H9 (cell line): ENCODE measurements around the gene SLC2A10. TPM values are rescaled to one million over a fixed set of nuclear protein-coding genes. Genes with fewer than 3 reads are reported as not detected.

Source experiments
- DNase-seq: peaks from one replicate; pipeline ENCODE4 v3.0.0-alpha.2; 2017
- H2AFZ ChIP-seq: one replicate; pipeline ENCODE4 v1.6.1; 2013; ENCODE audit warnings: mild to moderate bottlenecking, low read length, control low read depth, moderate library complexity
- H2AK5ac ChIP-seq: 2 replicates; pipeline ENCODE4 v1.6.1; 2013; ENCODE audit warnings: low read length, control low read depth, mixed read lengths; ENCODE audit not compliant: insufficient read length
- H2BK120ac ChIP-seq: one replicate; pipeline ENCODE4 v1.6.1; 2013; ENCODE audit warnings: low read depth, mild to moderate bottlenecking, low read length, control low read depth, inconsistent platforms; ENCODE audit not compliant: poor library complexity, severe bottlenecking
- H2BK12ac ChIP-seq: 2 replicates; pipeline ENCODE4 v1.6.1; 2013; ENCODE audit warnings: low read length, control low read depth, mixed read lengths, low read depth; ENCODE audit not compliant: insufficient read length
- H2BK15ac ChIP-seq: 2 replicates; pipeline ENCODE4 v1.6.1; 2013; ENCODE audit warnings: low read depth, low read length, control low read depth
- H2BK20ac ChIP-seq: one replicate; pipeline ENCODE4 v1.6.1; 2013; ENCODE audit warnings: low read depth, mild to moderate bottlenecking, low read length, control low read depth, inconsistent platforms; ENCODE audit not compliant: poor library complexity, severe bottlenecking
- H2BK5ac ChIP-seq: 2 replicates; pipeline ENCODE4 v1.6.1; 2013; ENCODE audit warnings: low read length, control low read depth, mixed read lengths; ENCODE audit not compliant: insufficient read length
- H3K14ac ChIP-seq: 2 replicates; pipeline ENCODE4 v1.6.1; 2013; ENCODE audit warnings: low read length, control low read depth; ENCODE audit not compliant: insufficient read depth
- H3K18ac ChIP-seq: 2 replicates; pipeline ENCODE4 v1.6.1; 2013; ENCODE audit warnings: low read depth, mild to moderate bottlenecking, mixed read lengths, low read length, control low read depth; ENCODE audit not compliant: insufficient read length
- H3K23ac ChIP-seq: 2 replicates; pipeline ENCODE4 v1.6.1; 2013; ENCODE audit warnings: low read length, control low read depth, mixed read lengths, low read depth; ENCODE audit not compliant: insufficient read length
- H3K23me2 ChIP-seq: 2 replicates; pipeline ENCODE4 v1.6.1; 2013; ENCODE audit warnings: low read depth, mild to moderate bottlenecking, mixed read lengths, low read length, control low read depth; ENCODE audit not compliant: insufficient read length, poor library complexity, severe bottlenecking
- H3K27ac ChIP-seq: 2 replicates; pipeline ENCODE4 v1.5.1; 2013; ENCODE audit warnings: low read length, control low read depth, mixed read lengths, low read depth; ENCODE audit not compliant: insufficient read length
- H3K27me3 ChIP-seq: 2 replicates; pipeline ENCODE4 v1.6.1; 2013; ENCODE audit warnings: low read length, control low read depth, inconsistent platforms; ENCODE audit not compliant: insufficient read depth
- H3K4ac ChIP-seq: 2 replicates; pipeline ENCODE4 v1.6.1; 2013; ENCODE audit warnings: low read depth, mild to moderate bottlenecking, control low read depth, inconsistent platforms, low read length, moderate library complexity
- H3K4me1 ChIP-seq: 2 replicates; pipeline ENCODE4 v1.6.1; 2013; ENCODE audit warnings: low read length, control low read depth, inconsistent platforms; ENCODE audit not compliant: insufficient read depth
- H3K4me2 ChIP-seq: 2 replicates; pipeline ENCODE4 v1.6.1; 2013; ENCODE audit warnings: low read length, control low read depth, mixed read lengths; ENCODE audit not compliant: insufficient read length, insufficient read depth
- H3K56ac ChIP-seq: 2 replicates; pipeline ENCODE4 v1.6.1; 2013; ENCODE audit warnings: low read depth, mild to moderate bottlenecking, mixed read lengths, low read length, control low read depth; ENCODE audit not compliant: insufficient read length
- H3K79me1 ChIP-seq: 2 replicates; pipeline ENCODE4 v1.6.1; 2013; ENCODE audit warnings: low read depth, mild to moderate bottlenecking, moderate library complexity, low read length, control low read depth, inconsistent platforms; ENCODE audit not compliant: insufficient read depth, poor library complexity, severe bottlenecking
- H3K79me2 ChIP-seq: 2 replicates; pipeline ENCODE4 v1.6.1; 2013; ENCODE audit warnings: low read length, control low read depth, inconsistent platforms; ENCODE audit not compliant: insufficient read depth
- H3K9ac ChIP-seq: 2 replicates; pipeline ENCODE4 v1.6.1; 2013; ENCODE audit warnings: low read length, control low read depth, mixed read lengths; ENCODE audit not compliant: insufficient read length; ENCODE audit errors: extremely low read depth
- H3K9me3 ChIP-seq: one replicate; pipeline ENCODE4 v1.6.1; 2013; ENCODE audit warnings: low read depth, low read length, inconsistent platforms; ENCODE audit not compliant: control insufficient read depth
- H3T11ph ChIP-seq: one replicate; pipeline ENCODE4 v1.6.1; 2013; ENCODE audit warnings: mild to moderate bottlenecking, low read length, control low read depth, inconsistent platforms
- H4K20me1 ChIP-seq: one replicate; pipeline ENCODE4 v1.6.1; 2013; ENCODE audit not compliant: control insufficient read depth, insufficient read length, insufficient read depth
- H4K5ac ChIP-seq: 2 replicates; pipeline ENCODE4 v1.6.1; 2013; ENCODE audit warnings: low read depth, mild to moderate bottlenecking, mixed read lengths, low read length, control low read depth; ENCODE audit not compliant: insufficient read length
- H4K8ac ChIP-seq: replicated peaks from 2 replicates; pipeline ENCODE4 v1.6.1; 2013; ENCODE audit warnings: low read length, control low read depth, mixed read lengths, low read depth; ENCODE audit not compliant: insufficient read length
- H4K91ac ChIP-seq: 2 replicates; pipeline ENCODE4 v1.6.1; 2013; ENCODE audit warnings: low read depth, mild to moderate bottlenecking, moderate library complexity, mixed read lengths, low read length, control low read depth; ENCODE audit not compliant: insufficient read length
- H3K27ac Mint-ChIP-seq, 3 experiments: 2 replicates in 2 of 3; 3 replicates in 1 of 3; pipeline ENCODE4 v1.8.0; 2020 to 2021; ENCODE audit warnings: mixed read lengths in 3 of 3, mild to moderate bottlenecking in 1 of 3, moderate library complexity in 1 of 3
- H3K27me3 Mint-ChIP-seq: 2 replicates; pipeline ENCODE4 v1.8.0; 2021; ENCODE audit warnings: low read depth, mild to moderate bottlenecking, moderate library complexity, mixed read lengths
- H3K36me3 Mint-ChIP-seq, 3 experiments: 2 replicates in 2 of 3; 3 replicates in 1 of 3; pipeline ENCODE4 v1.8.0; 2020 to 2021; ENCODE audit warnings: low read depth in 3 of 3, mixed read lengths in 3 of 3; ENCODE audit not compliant: insufficient read depth in 1 of 3
- H3K4me1 Mint-ChIP-seq, 2 experiments: 2 replicates each; pipeline ENCODE4 v1.8.0; 2020; ENCODE audit warnings: mixed read lengths in 2 of 2
- H3K4me3 Mint-ChIP-seq, 2 experiments: 2 replicates in 1 of 2; 3 replicates in 1 of 2; pipeline ENCODE4 v1.8.0; 2020 to 2021; ENCODE audit warnings: mild to moderate bottlenecking in 2 of 2, mixed read lengths in 2 of 2, moderate library complexity in 1 of 2
- H3K9me3 Mint-ChIP-seq, 2 experiments: 2 replicates in 1 of 2; 3 replicates in 1 of 2; pipeline ENCODE4 v1.8.0; 2020; ENCODE audit warnings: mild to moderate bottlenecking in 2 of 2, mixed read lengths in 2 of 2, moderate library complexity in 1 of 2
- CTCF ChIP-seq: fragments of 200-600 bp; sonication (generic); conservative IDR thresholded peaks from 3 replicates; pipeline ENCODE4 v1.8.0; 2021; ENCODE audit warnings: antibody characterized with exemption, mild to moderate bottlenecking
- WGBS: extraction: QIAGEN DNeasy Blood & Tissue Kit; methylation state at CpG from one replicate; pipeline ENCODE4 v1.1.7; 2013; ENCODE audit warnings: missing lambda C conversion rate, low lambda C conversion rate, mixed read lengths; ENCODE audit not compliant: insufficient read length; ENCODE audit errors: extremely low coverage; 5-methylcytosine and 5-hydroxymethylcytosine counted together
- total RNA-seq: library from RNA; stranded (reverse); gene quantifications from 2 replicates; pipeline ENCODE4 v1.2.1, GENCODE V29; 2021

Gene SLC2A10
- total RNA-seq, 1 experiment from 2014 or later = 8.2 TPM

GRCh38 chr20:46724343-46724959 lies 15.0 kb downstream of the SLC2A10 start:
- Histone ChIP-seq H3T11ph (no peak overlapping the region), H2BK20ac (no peak overlapping the region), H2BK15ac (no peak overlapping the region), H3K18ac (no peak overlapping the region), H3K56ac (no peak overlapping the region), H3K79me2 (no peaks in the 10 kb centered on the region), H4K91ac (no peak overlapping the region), H3K23me2 (no peaks in the 10 kb centered on the region), H3K4me2 (no peak overlapping the region), H3K9me3 (no peaks in the 10 kb centered on the region), H2BK12ac (no peak overlapping the region), H3K23ac (no peak overlapping the region), H2BK5ac (no peak overlapping the region), H2AK5ac (no peak overlapping the region), H3K9ac (no peak overlapping the region), H4K5ac (no peak overlapping the region), H4K20me1 (no peaks in the 10 kb centered on the region), H3K4ac (no peak overlapping the region), H4K8ac (no peak overlapping the region), H2AFZ (no peak overlapping the region), H2BK120ac (no peak overlapping the region), H3K14ac (no peak overlapping the region), H3K27me3 (no peaks in the 10 kb centered on the region), H3K79me1 (no peaks in the 10 kb centered on the region), H3K4me1 (no peaks in the 10 kb centered on the region), H3K27ac (no peak overlapping the region)
- Mint-ChIP-seq H3K36me3 (peaks cover 15 to 29% (median 27%) of the 10 kb centered on the region in 3 experiments; a peak in 6 of 7 replicates), H3K27me3 (no peaks in the 10 kb centered on the region), H3K4me1 (0 out of 4 replicates have a peak, but pooled peaks cover 0 to 2% of the 10 kb centered on the region in 2 experiments), H3K4me3 (no peak overlapping the region), H3K27ac (no peak overlapping the region), H3K9me3 (peaks cover 3 to 7% of the 10 kb centered on the region in 2 experiments; a peak in 3 of 5 replicates)
- WGBS = 100% methylated on average over 1 of the region's 1 CpG
- no peak for TF ChIP-seq CTCF
- DNase-seq = no peak
